GM12874 (cell line): Measurements from ENCODE around the gene PRKCD.

Source experiments
- TF ChIP-seq, protein P1 (sequence below): IDR thresholded peaks from 2 replicates; pipeline ENCODE4 v1.5.1; 2011; ENCODE audit warnings: low read depth, mild to moderate bottlenecking, control low read depth, low read length, moderate library complexity; ENCODE audit not compliant: insufficient read depth

PRKCD gene

GRCh38 chr3:53219895-53220483, 59.0 kb downstream of the PRKCD start:
- TF ChIP-seq, protein P1, sequence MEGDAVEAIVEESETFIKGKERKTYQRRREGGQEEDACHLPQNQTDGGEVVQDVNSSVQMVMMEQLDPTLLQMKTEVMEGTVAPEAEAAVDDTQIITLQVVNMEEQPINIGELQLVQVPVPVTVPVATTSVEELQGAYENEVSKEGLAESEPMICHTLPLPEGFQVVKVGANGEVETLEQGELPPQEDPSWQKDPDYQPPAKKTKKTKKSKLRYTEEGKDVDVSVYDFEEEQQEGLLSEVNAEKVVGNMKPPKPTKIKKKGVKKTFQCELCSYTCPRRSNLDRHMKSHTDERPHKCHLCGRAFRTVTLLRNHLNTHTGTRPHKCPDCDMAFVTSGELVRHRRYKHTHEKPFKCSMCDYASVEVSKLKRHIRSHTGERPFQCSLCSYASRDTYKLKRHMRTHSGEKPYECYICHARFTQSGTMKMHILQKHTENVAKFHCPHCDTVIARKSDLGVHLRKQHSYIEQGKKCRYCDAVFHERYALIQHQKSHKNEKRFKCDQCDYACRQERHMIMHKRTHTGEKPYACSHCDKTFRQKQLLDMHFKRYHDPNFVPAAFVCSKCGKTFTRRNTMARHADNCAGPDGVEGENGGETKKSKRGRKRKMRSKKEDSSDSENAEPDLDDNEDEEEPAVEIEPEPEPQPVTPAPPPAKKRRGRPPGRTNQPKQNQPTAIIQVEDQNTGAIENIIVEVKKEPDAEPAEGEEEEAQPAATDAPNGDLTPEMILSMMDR, result peak; percentile 88

DNA sequence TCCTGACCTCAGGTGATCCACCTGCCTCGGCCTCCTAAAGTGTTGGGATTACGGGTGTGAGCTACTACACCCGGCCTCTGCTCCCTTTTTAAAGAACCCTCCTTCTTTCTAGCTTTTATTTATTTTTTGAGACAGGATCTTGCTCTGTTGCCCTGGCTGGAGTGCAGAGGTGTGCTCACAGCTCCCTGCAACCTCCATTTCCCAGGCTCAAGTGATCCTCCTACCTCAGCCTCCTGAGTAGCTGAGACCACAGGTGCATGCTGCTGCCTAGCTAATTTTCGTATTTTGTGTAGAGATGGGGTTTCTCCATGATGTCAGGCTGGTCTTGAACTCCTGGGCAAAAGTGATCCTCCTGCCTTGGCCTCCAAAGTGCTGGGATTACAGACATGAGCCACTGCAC, 60.3 kb downstream of the PRKCD start:
- TF ChIP-seq, protein P1, result no peak

GRCh38 chr3:53221827-53222182, 60.8 kb downstream of the PRKCD start:
- TF ChIP-seq, protein P1, result no peak

DNA sequence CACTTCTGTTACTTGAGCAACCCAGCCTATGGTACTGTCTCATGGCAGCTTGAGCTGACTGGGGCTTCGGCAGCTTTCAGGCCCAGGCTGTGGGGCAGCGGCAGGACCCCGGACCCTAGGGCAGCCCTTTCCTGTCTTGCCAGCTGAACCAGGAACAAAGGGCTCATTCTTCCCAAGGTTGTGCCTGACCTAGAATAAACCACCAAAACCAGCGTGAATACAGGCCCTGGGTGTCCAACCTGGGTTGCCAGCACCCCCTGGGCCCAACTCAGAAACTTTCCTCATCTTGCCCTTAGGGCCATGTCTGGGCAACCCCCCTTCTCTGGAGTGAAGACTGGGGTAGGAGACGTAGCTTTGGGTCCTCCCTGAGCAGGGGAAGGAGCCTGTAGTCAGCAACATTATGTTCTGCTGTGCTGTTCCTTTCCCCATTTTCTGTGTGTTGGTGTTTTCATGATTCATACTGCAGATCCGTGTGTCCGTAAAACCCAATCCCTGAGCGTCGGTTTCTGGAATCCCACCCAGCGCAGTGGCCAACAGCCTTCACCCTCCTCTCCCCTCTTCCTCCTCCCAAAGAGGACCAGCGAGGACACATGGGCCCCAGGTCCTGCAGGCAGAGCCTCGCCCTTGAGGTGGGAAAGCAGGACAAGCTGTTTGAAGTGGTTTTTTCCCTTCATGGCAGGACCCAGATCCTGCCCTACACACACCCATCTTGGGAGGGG, 61.3 kb downstream of the PRKCD start:
- TF ChIP-seq, protein P1, result no peak

DNA sequence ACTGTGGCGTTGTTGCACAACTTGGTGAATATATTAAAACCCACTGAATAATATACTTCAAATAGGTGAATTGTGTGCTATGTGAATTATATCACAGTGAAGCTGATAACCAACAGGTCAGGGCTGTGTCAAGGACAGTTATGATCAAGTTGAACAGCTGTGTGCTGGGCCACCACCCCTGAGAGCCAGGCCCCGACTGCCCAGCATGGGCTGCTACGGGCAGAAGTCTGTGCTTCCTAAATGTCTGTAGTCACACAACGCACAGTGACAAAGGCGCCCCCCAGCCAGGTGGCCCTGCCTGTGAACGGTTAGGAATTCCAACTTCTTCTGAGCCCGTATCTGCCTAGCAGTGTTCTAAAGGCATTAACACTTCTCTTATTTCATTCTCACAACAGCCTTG, 62.0 kb downstream of the PRKCD start:
- TF ChIP-seq, protein P1, result no peak

DNA sequence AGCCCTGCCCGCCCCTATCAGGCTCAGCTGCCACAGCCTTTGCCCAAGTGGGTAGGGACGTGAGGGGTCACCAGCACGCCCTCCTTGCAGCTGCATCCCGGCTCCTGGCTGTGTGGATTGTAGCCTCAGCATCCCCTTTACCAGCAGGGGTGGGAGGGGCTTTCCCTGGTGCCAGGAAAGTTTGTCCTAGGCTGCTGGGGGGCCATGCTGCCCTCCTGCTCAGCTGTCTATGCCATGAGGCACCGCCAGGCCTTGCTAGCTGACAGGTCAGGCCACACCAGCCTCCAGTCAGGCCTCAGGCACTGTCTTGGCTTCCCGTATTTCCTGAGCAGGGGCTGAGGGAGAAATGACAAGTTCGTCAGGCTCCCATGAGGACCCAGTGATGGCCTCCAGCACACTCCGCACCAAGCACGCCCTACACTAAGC, 62.5 kb downstream of the PRKCD start:
- TF ChIP-seq, protein P1, result no peak

- TF ChIP-seq, protein P1, result no peak
These were observed 63.0 kb downstream of the PRKCD start for GRCh38 chr3:53224026-53224425.
